ENCODE results near the gene TMOD3.
"Not testable (repeated sequence)": the region's sequence is repeated elsewhere in the genome, so short reads cannot be mapped to it uniquely, and the experiment has no call there.

Gene TMOD3

DNA sequence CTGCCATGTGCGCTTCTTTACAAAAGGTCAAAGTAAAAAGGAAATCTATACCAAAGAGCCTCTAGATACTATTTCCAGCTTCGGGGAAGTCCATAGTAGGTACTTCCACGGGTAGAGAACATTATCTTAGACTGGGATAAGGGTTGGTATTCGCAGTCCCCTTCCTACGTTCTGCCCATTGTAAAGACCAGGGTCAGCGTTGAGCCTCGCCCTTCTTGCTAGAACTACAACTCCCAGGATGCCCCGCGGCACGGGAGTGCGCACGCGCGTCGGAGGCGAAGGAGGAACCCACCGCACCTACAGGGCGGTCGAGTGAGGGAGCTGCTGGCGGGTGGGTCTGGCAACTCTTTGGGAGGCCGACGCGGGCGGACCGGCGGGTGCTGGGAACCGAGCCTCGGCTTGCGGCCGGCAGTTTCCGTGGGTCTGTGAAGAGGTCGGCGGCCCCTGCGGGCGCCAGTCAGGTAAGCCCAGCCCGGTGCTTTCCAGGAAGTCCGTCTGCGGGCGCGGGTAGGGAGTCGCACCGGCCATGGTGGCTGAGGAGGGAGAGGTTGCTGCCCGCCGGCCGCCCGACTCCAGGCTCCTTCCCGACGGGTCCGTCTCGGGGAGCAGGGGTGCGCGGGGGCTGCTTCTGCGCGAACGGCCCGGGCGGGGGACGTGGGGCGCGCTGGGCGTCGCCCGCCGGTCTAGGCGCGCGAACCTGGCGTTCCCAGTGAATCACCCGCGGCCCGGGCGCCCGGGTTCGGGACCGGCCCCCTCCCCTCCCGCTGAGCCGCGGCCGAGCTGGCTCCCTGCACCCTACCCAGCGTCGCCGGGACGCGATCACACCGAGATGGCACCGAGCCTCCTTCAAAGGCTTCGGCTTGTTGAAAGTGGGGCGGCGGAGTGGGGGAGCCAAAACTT, at the start of gene TMOD3:
Gene TMOD3, plus strand, starts transcription at position 278 of the 900 bp plus-strand sequence. CDS start 33,232 bp downstream, outside the sequence.
- DNase-seq, result peak; percentile 17

DNA sequence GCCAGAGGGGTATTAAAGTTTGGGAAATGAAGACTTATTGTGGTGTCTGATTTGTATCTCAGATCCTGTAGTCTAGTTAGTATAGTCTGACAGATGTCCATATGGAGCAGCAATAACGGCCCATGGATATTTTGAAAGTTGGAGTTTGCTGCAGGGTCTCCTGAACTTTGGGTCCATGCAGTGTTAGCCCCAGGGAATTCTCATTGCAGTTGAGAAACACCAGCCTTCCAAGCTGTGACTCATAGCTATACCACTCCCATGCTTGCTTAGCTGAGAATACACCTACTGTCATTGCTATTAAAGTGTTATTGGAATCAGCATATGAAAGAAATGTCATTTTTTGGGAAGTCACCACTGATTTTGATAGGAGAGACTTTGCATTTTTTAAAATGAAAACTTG, 48.8 kb upstream of the TMOD3 start:
- DNase-seq, result no peak

DNA sequence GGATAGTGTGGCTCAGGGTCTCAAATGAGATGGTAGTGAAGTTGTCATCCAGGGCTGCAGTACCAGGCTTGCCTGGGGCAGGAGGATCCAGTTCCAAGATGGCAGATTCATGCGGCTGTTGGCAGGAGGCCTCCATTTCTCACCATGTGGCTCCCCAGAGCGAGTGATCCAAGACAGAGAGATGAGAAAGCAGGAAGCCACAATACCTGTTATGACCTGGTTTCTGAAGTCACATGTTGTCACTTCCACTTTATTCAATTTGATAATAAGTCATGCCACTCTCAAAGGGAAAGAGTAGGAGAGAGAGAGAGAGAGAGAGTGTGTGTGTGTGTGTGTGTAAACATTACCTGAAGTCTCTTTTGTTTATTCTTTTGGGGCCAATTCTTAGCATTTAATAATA, 47.9 kb upstream of the TMOD3 start:
- no peak for DNase-seq

DNA sequence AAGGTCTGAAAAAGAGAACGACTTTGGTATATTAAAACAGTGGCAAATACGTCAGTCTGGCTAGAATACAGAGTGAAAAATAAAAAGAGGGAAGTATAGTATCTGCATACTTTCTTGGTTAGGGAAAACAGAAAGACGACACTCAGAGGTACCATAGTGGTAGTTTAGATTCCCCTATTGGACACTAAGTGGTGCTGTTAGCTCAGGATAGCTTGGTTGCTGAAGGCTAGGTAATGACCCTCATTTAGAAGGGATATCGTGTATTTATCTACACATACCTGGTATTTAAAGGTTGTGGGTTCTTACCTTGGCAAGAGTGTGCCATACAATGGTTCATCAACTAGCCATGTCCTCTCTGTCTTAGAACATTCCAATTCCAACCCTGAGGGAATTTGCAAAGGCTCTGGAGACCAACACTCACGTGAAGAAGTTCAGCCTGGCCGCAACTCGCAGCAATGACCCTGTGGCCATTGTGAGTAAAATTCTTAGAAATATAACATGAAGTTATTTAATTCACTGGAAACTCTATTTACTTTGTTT, 47.0 kb upstream of the TMOD3 start:
- DNase-seq, result no peak

DNA sequence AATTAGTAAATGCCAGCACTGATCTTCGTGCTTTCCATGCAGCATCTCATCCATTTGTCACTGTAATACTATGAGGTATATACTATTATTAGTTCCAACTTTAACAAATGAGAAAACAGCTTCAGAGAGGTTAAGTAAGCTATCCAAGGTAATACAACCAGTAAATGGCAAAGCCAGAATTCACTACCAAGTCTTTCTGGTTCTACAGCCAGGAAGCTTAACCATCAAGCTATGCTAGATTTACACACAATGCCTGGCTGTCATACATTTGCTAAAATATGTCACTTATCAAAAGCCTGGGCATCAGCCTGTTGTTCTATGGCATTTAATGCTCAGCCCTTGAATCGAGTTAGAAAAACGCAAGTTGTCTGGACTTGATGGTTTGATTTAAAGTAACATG, 45.5 kb upstream of the TMOD3 start:
- DNase-seq, result no peak

DNA sequence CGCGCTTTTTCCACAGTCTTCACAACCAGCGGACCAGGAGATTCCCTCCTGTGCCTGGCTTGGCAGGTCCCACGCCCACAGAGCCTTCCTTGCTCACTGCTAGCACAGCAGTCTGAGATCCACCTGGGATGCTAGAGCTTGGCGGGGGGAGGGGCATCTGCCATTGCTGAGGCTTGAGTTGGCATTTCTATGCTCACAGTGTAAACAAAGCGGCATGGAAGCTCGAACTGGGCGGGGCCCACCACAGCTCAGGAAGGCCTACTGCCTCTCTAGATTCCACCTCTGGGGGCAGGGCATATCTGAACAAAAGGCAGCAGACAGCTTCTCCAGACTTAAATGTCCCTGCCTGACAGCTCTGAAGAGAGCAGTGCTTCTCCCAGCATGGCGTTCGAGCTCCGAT, 42.3 kb upstream of the TMOD3 start:
- DNase-seq, result not testable (repeated sequence)

DNA sequence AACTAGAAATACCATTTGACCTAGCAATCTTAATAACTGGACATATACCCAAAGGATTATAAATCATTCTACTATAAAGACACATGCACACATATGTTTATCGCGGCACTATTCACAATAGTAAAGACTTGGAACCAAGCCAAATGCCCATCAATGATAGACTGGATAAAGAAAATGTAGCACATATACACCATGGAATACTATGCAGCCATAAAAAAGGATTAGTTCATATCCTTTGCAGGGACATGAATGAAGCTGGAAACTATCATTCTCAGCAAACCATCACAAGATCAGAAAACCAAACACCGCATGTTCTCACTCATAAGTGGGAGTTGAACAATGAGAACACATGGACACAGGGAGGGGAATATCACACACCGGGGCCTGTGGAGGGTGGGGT, 37.0 kb upstream of the TMOD3 start:
- DNase-seq, result not testable (repeated sequence)

DNA sequence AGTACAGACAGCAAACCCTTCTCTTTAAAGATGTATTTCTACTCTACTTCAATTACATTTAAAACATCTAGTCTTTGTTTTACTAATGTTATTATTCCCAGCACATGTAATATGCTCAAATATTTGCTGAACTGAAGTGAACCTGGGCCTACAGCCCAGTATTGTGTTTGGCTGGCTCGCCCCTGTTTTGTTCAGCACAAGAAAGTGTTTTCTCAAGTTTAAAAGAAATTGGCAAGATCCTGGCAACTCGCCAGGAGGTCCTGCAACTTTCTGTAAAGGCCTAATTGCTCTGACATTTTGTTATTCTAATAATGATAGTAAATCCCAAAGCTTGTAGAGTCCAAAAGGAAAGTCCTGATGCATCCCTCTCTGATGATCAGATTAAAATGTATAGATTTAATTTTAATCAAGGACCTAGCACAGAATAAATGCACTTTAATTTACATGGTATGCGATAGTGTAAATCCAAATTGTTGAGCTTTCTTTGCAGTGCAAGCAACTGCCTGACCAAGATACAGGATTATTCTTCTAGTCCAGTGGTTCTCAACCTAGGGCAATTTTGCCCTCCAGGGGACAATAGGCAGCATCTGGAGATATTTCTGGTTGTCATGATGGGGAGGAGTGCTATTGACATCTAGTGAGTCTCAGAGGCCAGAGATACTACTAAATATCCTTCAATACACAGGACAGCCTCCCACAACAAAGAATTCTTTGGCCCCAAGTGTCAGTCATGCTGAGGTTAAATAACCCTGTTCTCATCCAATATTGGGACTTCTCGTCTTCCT, 35.7 kb upstream of the TMOD3 start:
- DNase-seq, result no peak

DNA sequence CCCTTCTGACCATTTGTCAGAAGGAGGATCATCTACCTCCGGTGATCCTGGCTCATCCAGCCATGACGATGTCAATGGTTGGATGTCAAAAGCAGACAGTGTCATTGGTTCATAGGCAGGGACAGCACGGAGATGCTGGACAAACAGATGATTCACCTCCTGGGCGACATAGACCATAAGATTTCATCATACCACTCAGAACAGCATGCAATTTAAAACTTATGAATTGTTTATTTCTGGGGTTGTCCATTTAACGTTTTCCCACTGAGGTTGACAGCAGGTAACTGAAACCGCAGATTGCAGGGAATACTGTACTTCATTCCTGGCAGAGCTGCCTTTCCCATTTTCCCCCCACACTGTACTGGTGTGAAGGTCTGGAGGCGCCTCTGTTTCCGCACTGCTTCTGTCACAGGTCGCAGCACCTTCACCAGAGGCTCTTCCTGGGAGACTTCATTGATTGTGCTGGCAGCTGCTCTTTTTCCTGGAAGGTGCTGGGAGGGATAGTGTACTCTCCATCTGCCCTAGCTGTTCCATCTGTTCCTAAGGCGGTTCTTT, 32.5 kb upstream of the TMOD3 start:
- no peak for DNase-seq

DNA sequence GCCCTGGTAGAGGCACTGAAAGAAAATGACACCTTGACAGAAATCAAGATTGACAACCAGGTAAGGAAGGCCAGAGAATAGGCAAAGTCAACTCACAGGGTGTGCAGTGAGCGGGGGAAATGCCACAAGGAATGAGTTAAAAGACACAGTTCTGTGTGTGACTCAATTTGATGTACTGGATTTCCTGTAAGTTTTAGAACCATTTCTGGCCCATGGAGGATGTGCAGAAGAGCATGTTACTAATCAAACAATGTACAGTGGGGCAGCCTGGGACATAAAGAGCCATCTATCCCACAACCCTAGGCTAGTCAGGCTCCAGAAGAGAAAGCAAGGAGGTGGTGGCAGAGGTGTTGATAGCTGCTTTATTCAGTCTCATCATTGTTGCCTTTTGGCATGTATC, 31.2 kb upstream of the TMOD3 start:
- DNase-seq, result no peak

DNA sequence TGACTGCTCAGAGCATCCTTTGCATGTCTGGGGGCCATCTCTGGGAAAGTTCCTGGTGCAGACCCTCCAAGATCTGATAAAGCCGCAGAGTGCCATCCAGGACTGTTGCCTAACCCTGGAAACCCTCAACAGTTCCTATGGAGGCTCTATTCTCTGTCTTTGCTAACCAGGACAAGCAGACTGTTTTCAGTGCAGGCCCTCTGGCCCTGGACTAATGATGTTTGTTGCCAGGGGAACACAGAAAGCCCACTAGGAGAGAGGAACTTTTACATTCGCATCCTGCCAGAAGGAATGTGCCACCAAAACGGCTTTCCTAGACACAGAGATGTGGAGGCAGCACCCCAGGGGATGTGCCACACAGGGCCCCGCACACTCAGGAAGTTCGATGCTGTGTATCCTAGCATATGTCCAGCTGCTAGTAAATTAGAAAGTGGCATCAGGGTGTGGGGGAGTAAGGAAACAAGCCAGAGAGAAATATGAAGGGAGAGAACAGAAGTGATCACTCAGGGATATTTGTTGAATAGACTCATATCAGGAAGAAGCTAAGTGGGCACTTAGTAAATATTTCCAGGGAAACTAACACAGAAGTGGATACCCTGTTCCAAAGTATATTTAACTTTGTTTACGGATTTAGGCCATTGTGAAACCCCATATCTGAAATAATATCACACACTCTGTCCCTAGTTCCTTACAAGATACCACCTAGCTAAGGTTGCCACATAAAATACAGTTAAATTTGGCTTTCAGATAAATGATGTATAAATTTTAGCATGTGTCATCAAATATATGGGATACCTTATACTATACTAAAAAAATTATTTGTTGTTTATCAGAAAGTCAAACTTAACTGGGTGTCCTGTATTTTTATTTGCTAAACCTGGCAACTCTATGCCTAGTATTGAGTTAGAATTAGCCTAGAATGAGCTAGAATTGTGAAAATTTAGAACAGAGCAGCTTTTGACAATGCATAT, 29.9 kb upstream of the TMOD3 start:
- DNase-seq, result no peak

DNA sequence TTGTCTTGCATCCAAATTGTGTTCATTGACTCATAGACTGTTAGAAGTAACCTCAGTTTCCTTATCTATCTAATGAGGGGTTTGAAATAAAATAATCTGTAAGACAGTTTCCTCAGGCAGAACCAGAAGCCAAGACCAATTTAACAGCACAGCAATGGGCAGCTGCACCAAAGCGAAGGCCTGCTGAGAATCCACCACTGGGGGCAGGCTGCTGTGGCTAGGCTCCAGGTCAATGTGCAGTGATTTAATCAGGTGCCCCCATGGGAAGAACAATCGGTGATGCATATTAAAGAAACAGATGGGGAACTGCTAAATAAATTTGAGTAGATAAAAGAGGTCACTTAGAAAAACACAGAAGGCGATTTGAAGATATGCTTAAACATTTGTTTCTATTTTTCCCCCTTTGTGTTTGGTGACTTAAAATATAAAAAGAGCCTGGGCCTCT, 28.0 kb upstream of the TMOD3 start:
- no peak for DNase-seq

DNA sequence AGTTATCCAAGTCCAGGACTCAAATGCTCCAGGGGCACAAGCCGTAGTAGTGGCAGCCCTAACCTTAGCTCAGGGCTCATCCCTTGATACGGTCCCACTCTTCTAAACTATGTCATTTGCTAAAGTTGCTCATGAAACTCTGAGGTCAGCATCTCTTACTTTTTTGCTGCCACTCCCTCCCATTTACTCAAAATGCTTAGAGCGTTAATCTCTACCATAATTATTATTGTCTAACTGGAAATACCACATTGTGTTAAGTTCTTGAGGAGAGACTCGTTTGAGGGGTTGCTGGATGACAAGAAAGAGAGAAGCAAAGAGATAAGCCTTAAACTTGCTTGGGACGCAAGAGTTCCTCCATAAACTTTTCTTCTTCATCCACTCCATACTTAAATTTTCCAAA, 26.9 kb upstream of the TMOD3 start:
- DNase-seq, result no peak

DNA sequence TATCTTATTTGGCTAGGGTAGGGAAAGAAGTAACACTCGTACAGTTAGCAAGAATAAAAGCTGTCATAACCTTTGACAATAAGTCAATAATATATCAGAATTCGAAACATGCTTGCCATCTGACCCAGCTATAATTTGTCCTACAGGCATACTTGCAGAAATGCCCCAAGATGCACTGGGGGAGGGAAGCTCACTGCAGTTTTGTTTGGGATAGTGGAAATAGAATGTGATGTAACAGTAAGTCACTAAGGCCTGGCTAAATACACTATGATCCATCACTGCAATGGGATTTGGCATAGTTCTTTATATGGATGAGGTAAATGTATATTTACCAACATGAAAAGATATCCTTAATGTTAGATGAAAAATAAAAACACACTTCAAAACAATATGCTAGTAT, 25.5 kb upstream of the TMOD3 start:
- no peak for DNase-seq

DNA sequence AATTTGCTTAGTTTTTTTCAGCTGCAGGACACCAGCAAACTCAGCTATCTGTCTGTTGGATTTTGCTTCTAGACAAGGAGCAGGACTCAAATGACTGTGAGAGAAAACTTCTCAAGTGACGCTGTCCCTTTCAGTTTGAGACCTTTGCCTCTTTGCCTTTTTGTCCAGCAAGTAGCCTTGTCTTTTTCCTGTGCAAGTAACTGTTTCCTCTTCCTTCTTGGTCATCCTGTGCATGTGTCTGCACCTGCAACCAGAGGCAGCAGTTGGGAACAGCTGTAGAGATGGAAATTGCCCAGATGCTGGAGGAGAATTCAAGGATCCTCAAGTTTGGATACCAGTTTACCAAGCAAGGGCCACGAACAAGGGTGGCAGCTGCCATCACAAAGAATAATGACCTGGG, 23.3 kb upstream of the TMOD3 start:
- DNase-seq, result no peak

DNA sequence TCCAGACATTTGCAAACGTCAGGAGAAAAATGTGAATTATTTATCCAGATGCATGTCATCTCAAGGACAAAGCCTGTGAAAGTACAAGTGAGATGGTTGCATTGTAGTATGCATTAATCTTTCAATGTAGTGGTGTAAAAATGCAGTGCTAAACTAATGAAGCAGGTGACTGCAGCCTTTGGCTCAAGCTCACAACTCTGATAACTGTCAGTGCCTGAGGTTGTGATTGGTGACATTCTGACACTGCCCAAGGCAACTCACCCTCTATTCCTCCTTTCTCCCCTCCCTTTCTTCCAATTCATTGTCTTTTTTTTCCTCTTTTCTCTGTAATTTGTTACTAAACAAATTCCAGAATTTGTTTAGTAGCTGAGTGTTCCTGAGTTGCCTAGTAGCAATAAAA, 20.0 kb upstream of the TMOD3 start:
- DNase-seq, result no peak

DNA sequence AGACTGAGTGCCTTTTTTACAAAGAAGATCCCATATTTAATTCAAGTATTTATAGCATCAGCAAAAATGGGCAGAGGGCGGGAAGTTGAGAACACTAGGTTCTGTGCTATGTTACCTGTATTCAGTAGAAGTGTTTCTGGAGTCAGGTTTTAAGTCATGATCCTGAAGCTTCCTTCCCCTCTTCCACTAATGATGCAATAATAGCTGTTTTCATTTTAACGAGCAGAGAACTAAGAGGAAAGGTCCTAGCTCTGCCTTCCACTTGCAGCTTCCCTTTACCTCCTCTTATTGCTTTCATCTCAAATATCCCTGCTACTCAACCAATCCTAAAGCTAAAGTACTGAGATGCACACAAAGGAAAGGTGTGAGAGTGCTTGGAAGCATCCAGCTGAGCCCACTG, 16.9 kb upstream of the TMOD3 start:
- DNase-seq, result no peak

DNA sequence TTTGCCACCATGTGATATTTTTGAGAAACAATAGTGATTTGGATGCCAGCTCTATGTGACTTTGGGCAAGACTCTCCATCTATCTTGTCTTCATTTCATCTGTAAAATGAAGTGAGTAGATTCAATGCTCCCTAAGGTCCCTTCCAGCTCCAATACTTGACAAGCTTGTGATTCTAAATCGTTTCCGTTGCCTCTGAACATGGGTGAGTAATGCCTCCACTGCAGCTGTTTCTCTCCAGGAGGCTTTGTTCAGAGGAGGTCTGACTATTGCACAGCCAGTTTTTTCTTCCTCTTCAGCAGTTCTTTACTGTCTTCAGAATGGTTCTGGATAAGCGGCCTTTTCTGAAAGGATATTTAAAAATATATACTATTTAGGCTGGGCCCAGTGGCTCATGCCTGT, 14.8 kb upstream of the TMOD3 start:
- no peak for DNase-seq

DNA sequence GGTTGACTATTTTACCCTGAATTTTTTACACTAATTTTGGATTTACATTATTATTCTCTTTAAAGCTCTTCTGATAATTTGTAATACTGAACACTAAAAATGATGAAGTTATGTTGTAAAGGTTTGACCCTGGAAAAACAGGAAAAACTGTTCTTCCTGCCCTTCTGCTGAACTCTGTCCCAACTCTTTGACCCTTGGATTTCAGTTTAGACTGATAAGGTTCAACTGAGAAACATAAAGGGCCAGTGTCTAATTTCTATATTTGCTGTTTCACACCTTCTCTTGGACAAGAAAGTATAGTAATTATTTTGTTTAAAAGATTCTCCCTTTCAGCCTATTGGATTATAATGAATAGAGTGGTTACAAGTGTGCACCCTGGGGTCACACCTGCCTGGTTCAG, 12.8 kb upstream of the TMOD3 start:
- DNase-seq, result no peak

DNA sequence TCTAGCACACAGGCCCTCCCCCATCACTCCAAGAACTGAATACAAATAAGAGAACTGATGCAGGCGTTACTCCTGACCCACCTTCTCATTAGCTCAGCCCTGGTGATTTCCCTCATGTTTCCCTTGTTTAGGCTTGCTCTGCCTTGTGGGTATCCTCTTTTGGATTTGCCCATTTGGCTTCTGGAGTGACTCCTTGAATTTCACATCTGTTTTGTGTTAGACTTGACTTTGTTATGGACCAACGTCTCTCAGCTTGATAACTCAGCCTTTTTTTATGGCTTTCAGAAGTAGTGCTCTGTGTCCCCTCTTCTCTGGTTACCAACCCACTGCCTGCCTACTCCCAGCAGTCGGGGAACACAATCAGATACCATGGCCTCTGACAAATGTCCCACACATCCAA, 11.3 kb upstream of the TMOD3 start:
- DNase-seq, result no peak

DNA sequence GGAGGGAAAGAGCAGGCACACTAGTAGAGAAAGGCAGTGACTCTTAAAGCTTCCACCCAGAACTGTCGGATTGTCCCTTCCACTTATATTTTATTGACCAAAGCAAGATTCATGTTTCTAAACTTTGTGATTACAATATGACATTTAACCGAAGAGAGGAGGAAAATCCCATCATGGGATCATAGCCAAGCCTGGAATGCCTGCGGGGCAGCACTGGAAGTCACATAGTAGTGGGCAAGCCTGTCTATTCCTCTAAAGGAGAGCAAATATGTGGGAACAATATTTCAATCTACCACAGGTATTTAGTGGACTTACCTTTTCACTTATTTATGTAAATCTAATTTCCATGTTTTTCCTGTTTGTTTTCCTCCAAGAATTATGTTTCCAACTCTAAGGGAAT, 3.8 kb upstream of the TMOD3 start:
- DNase-seq, result no peak

DNA sequence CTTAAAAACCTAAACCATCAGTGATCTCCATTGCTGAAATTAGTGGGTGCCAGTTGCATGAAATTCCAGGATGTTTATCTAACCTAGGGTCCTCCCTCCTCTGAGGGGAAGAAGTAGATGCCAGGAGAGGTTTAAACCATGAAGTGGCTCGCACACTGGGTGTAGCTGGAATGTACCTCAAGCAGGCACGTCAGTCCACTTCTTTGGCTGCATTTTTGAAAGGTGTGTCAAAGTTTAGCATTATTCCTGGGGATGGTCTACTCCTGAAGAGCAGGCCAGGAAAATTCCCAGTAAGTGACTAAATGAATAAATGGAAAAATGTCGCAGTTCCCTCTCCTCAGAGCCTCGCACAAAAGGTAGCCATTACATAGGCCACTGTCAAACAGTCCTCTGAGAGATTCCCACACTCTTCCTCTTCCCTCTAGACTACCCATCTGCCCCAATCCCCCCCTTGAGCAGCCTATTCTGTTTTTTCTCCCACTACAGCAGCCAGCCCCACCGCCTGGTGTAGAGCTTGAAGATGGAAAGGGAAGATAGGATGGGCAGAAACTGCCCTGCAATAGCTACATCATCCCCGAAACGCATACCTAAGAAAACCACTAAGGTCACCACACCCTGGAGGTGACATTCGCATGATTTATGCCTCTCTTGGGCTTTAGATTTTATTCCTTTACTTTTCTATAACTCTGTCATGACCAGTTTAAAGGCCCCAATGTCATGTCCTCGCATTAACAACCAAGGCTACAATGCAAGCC, 655 bp upstream of the TMOD3 start:
- no peak for DNase-seq
